ENCODE results near the gene MSLN. TPM values are rescaled to one million over a fixed set of nuclear protein-coding genes. Genes with fewer than 3 reads are reported as not detected.

MSLN gene
- polyA plus RNA-seq, 2 of the 4 experiments (the other 2 are of a cell fraction) = 2.4 to 3.6 TPM

DNA sequence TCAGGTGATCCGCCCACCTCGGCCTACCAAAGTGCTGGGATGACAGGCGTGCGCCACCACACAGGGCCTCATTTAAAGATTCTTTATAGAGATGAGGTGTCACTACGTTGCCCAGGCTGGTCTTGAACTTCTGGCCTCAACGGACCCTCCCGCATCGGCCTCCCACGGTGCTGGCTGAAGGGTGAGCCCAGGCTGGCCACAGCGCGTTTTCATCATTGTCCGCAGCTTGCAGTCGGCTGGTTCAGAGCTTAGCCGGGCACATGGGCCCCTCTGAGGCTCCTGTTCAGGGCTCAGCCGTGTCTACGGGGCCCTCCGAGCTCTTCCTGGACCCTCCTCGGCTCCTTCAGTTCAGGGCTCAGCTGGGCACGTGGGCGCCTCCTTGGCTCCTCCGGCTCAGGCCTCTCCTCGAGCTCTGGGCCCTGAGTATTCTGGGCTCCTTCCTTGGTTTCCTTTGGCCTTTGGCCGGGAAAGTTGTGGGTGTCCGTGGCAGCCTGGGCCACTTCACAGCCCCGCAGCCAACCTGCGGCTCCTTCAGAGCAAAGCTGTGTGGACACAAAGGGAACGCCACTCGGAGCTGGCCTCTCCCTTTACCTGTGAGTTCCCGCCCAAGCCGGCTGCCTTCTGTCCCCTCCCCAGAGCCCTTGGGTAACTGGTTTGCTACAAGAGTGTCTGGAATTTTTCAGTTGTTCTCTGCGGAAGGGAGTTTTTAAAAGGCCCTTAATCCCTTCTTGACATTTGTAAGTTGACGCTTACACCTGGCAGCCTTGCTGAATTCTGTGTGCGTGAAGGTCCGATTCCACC lies 1.2 kb upstream of the MSLN start (continued):
- no peak for TF ChIP-seq MAX (IDR thresholded peaks at IDR 0.05)
- no peak for TF ChIP-seq FOXS1 (CRISPR knock-in tag; IDR thresholded peaks at IDR 0.05)
- no peak for TF ChIP-seq KDM5A (IDR thresholded peaks at IDR 0.05)
- TF ChIP-seq ZC3H11A (IDR thresholded peaks at IDR 0.05) = no peak
- TF ChIP-seq EHF (CRISPR knock-in tag; IDR thresholded peaks at IDR 0.05) = no peak
- TF ChIP-seq ESRRA (IDR thresholded peaks at IDR 0.05; ENCODE audit: borderline replicate concordance, low read length) = no peak

DNA sequence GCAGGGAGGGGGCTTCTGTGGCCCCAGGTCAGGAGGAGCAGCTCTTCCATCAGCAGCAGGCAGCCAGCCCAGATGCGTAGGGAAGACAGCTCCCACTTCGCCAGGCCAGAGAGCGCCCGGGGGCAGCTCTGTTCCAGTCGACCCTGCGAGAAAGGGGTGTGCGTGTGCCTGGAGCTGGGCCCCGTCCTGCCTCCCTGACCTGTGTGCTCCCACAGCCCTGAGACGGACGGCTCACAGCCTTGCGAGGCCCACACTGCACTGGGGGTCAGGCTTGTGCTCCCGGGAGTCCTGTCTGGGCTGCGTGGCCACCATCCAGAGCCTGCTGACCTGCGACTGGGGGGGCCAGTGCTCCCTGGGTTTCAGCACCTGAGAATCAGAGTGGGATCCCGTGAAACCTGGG lies 469 bp upstream of the MSLN start:
- TF ChIP-seq RARB (CRISPR knock-in tag; IDR thresholded peaks at IDR 0.05) (no peak), ZSCAN20 (CRISPR knock-in tag; IDR thresholded peaks at IDR 0.05) (no peak), HMGXB4 (CRISPR knock-in tag; IDR thresholded peaks at IDR 0.05; ENCODE audit: borderline replicate concordance) (no peak), CEBPB (IDR thresholded peaks at IDR 0.05) (no peak), HDAC2 (IDR thresholded peaks at IDR 0.05) (no peak), HOXB5 (CRISPR knock-in tag; IDR thresholded peaks at IDR 0.05) (no peak), ZC3H11A (IDR thresholded peaks at IDR 0.05) (no peak), ELK1 (IDR thresholded peaks at IDR 0.05; ENCODE audit: low read depth, low read length) (no peak), KDM5A (IDR thresholded peaks at IDR 0.05) (no peak)
- TF ChIP-seq, protein P1, sequence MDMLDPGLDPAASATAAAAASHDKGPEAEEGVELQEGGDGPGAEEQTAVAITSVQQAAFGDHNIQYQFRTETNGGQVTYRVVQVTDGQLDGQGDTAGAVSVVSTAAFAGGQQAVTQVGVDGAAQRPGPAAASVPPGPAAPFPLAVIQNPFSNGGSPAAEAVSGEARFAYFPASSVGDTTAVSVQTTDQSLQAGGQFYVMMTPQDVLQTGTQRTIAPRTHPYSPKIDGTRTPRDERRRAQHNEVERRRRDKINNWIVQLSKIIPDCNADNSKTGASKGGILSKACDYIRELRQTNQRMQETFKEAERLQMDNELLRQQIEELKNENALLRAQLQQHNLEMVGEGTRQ (IDR thresholded peaks at IDR 0.05) = no peak
- no peak for FAIRE-seq
- Histone ChIP-seq H3K4me2 (peak overlapping the region; percentile 68), H3K9me3 (no peaks in the 10 kb centered on the region), H3K4me3 (no peak overlapping the region), H3K27ac (peak overlapping the region; percentile 66 to 79; a peak in 5 of 6 replicates), H3K4me1 (peaks cover 35% of the 10 kb centered on the region)
- ChIA-PET POLR2A (no interaction called here), CTCF (interaction anchor here (0.9 to 15.8 kb wide), 9 partner anchors 10 to 434 kb away, joined by 3 to 105 read pairs (median 4); partner anchors contain the start of genes CHTF18, CIAO3 and RPUSD1)
- 86% methylated on average over 10 of the region's 15 CpGs for WGBS (ENCODE audit: missing lambda C conversion rate)
- no peak for DNase-seq (ENCODE audit: low read depth in 1 of 2, low spot score in 1 of 2)
- no peak for ATAC-seq

DNA sequence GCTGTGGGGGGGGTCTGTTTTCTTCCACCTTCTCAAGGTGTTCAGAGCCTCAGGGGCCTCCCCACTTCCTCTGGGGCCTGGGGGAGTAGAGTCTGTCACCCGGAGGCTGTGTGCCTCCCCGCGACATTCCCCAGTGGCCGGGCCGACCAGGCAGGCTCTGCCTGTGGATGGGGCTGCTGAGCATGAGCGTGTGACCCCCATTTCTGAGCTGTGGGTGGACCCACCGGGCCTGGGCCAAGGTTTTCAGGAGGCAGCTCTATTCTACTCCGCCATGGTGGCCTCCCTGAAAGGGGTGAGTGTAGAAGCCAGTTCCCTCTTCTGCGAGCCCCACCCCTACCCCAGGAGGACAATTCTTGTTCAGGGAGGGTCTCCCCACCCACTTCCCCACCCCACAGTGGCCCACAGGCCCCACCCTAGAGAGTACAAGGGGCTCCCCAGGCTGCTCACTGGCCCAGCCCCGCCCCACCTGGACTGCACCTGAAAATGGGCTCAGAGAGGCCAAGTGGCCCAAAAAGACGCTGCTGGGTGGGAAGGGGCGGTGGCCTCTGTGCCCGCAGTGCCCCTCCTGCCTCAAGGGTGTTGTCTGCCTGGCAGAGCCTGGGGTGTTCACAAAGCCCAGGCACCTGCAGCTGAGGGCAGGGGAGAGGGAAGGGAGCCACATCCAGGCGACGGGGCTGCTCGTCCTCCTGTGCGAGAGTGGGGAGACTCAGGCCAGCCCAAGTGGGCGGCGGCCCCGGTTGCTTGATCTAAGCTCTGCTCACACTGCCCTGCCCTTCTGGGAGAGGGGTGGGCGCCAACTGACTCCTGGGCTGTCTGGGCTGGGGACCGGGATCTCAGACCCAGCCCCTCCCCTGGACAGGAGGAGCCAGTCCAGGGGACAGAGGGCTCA lies 1.3 kb downstream of the MSLN start:
- DNase-seq (ENCODE audit: low read depth in 1 of 2, low spot score in 1 of 2) (no peak), FAIRE-seq (no peak), ATAC-seq (peak in 1 of 2 experiments; percentile 9; a peak in 2 of 6 replicates)
- Histone ChIP-seq H3K4me1 (peaks cover 35% of the 10 kb centered on the region), H3K4me3 (no peak overlapping the region), H3K27ac (peak overlapping the region; percentile 16 to 79; a peak in 4 of 6 replicates), H3K9me3 (no peaks in the 10 kb centered on the region), H3K4me2 (peak overlapping the region; percentile 68)
- POLR2A ChIA-PET = no interaction called here
- no peak for TF ChIP-seq ZSCAN20 (CRISPR knock-in tag; IDR thresholded peaks at IDR 0.05)
- no peak for TF ChIP-seq TP53 (CRISPR knock-in tag; IDR thresholded peaks at IDR 0.05)
- TF ChIP-seq TFCP2L1 (CRISPR knock-in tag; IDR thresholded peaks at IDR 0.05) = no peak
- TF ChIP-seq MAX (IDR thresholded peaks at IDR 0.05) = no peak
- TF ChIP-seq, protein P2, sequence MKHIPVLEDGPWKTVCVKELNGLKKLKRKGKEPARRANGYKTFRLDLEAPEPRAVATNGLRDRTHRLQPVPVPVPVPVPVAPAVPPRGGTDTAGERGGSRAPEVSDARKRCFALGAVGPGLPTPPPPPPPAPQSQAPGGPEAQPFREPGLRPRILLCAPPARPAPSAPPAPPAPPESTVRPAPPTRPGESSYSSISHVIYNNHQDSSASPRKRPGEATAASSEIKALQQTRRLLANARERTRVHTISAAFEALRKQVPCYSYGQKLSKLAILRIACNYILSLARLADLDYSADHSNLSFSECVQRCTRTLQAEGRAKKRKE (CRISPR knock-in tag; IDR thresholded peaks at IDR 0.05; ENCODE audit: low read depth) = no peak
- no peak for TF ChIP-seq RARB (CRISPR knock-in tag; IDR thresholded peaks at IDR 0.05)
- TF ChIP-seq ZC3H11A (IDR thresholded peaks at IDR 0.05) = no peak
- TF ChIP-seq MYC (IDR thresholded peaks at IDR 0.05; ENCODE audit: borderline replicate concordance, low read length) = no peak
- no peak for TF ChIP-seq HEYL (CRISPR knock-in tag; IDR thresholded peaks at IDR 0.05)
- TF ChIP-seq RFX5 (IDR thresholded peaks at IDR 0.05) = no peak
- TF ChIP-seq, protein P1 (IDR thresholded peaks at IDR 0.05) = no peak
- TF ChIP-seq ZNF302 (CRISPR knock-in tag; IDR thresholded peaks at IDR 0.05) = no peak
- TF ChIP-seq, protein P3, sequence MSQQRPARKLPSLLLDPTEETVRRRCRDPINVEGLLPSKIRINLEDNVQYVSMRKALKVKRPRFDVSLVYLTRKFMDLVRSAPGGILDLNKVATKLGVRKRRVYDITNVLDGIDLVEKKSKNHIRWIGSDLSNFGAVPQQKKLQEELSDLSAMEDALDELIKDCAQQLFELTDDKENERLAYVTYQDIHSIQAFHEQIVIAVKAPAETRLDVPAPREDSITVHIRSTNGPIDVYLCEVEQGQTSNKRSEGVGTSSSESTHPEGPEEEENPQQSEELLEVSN (IDR thresholded peaks at IDR 0.05; ENCODE audit: borderline replicate concordance, low read depth) = no peak
- no peak for TF ChIP-seq NR3C1 (IDR thresholded peaks at IDR 0.05)
- no peak for TF ChIP-seq PHF8 (IDR thresholded peaks at IDR 0.05; ENCODE audit: borderline replicate concordance, low read depth)
- WGBS (ENCODE audit: missing lambda C conversion rate) = 86% methylated on average over 6 of the region's 22 CpGs
- CTCF ChIA-PET = interaction anchor here (0.8 to 15.8 kb wide), 11 partner anchors 10 to 116 kb away, joined by 3 to 105 read pairs (median 3); partner anchors contain the start of genes CHTF18, CIAO3, METRN and RPUSD1
